Adrenal gland (tissue), 12 donors: ENCODE data around the gene ABHD14A. TPM values are rescaled to one million over a fixed set of nuclear protein-coding genes. Genes with fewer than 3 reads are reported as not detected.

Experiments used
- DNase-seq, 7 donors: peaks; one replicate each; pipeline ENCODE4 v3.0.0-alpha.2; 2019 to 2020
- H3K27ac ChIP-seq, 5 donors: fragments of 200-600 bp; sonication (generic) in 4 of 5; 1 replicate in 3 of 5; 2 replicates in 2 of 5; pipeline versions ENCODE4 v1.5.1 to v1.8.0; 2016 to 2020; ENCODE audit warnings: mild to moderate bottlenecking in 1 of 5
- H3K27me3 ChIP-seq: fragments of 200-600 bp; 2 replicates; pipeline ENCODE4 v1.8.0; 2021
- H3K36me3 ChIP-seq, 2 donors: fragments of 200-600 bp; replicated peaks in 1 of 2; 1 replicate in 1 of 2; 2 replicates in 1 of 2; pipeline versions ENCODE4 v1.5.1 to v1.8.0; 2018 to 2022
- H3K4me1 ChIP-seq, 2 donors: fragments of 200-600 bp; replicated peaks in 1 of 2; 1 replicate in 1 of 2; 2 replicates in 1 of 2; pipeline versions ENCODE4 v1.5.1 to v1.8.0; 2018 to 2021
- H3K4me3 ChIP-seq, 4 donors: fragments of 200-600 bp; sonication (generic) in 3 of 4; one replicate each; pipeline ENCODE4 v1.5.1; 2016 to 2018
- H3K9me3 ChIP-seq, 3 donors: fragments of 200-600 bp; sonication (generic) in 1 of 3; replicated peaks in 1 of 3; 1 replicate in 2 of 3; 2 replicates in 1 of 3; pipeline versions ENCODE4 v1.5.1 to v1.8.0; 2016 to 2021
- POLR2A ChIP-seq, 2 donors: fragments of 450-650 bp; IDR thresholded peaks; one replicate each; pipeline ENCODE4 v1.6.1; 2017; ENCODE audit warnings: antibody characterized with exemption in 2 of 2, mild to moderate bottlenecking in 2 of 2, moderate library complexity in 1 of 2
- WGBS, 4 donors: extraction: QIAGEN DNeasy Blood & Tissue Kit in 2 of 4; methylation state at CpG; one replicate each; pipeline versions ENCODE4 v1.1.5 to v1.1.7; 2013 to 2017; 5-methylcytosine and 5-hydroxymethylcytosine counted together
- intact Hi-C, 2 donors: fragments of 100-400 bp; cut with DNase I; formaldehyde crosslinking; loops; one replicate each; pipeline versions ENCODE4 v1.14.1 to v1.15.0; 2022 to 2023
- polyA plus RNA-seq, 3 donors: library from polyadenylated mRNA; stranded (reverse); fragments of 200-250 nt in 2 of 3; fragments of 350-450 nt in 1 of 3; fragmentation: Illumina TruSeq in 1 of 3; extraction: RNeasy Lipid Tissue Mini Kit (QIAGEN cat#74804) in 1 of 3; gene quantifications; one replicate each; pipeline ENCODE4 v1.2.3, GENCODE V29; 2013 to 2014
- total RNA-seq, 9 donors: library from RNA; depleted of rRNA in 4 of 9; stranded (reverse); fragments of >200 nt in 4 of 9; fragments of 120-200 nt in 1 of 9; fragmentation: NEBNext Ultra II Directional in 1 of 9; extraction: Animal tissue kit (Norgen Biotek cat#: 25700) in 1 of 9; gene quantifications; one replicate each; pipeline versions ENCODE4 v1.1.0 to v1.2.4, GENCODE V29; 2013 to 2023
- TF ChIP-seq, protein P1 (sequence below), 6 experiments: fragments of 450-650 bp in 4 of 6; fragments of 200-600 bp in 2 of 6; sonication (generic) in 1 of 6; IDR thresholded peaks; 1 replicate in 5 of 6; 2 replicates in 1 of 6; pipeline versions ENCODE4 v1.5.1 to v1.8.0; 2016 to 2021; ENCODE audit warnings: antibody characterized with exemption in 6 of 6, mild to moderate bottlenecking in 2 of 6, moderate library complexity in 1 of 6
- donor health status: healthy with polysubstance abuse.
- donor health status: Bipolar disorder and iron deficiency.
- donor health status: DM: yes; HTN: yes; CAD: no.
- donor health status: DM: no; HTN: no; CAD: no.
- donor health status: DM: no; HTN: no; CAD: no.
- donor health status: DM: yes; HTN: yes; CAD: no.

ABHD14A gene
- total and polyA plus RNA-seq, 12 donors = 29.3 to 162 (median 77.1) TPM

DNA sequence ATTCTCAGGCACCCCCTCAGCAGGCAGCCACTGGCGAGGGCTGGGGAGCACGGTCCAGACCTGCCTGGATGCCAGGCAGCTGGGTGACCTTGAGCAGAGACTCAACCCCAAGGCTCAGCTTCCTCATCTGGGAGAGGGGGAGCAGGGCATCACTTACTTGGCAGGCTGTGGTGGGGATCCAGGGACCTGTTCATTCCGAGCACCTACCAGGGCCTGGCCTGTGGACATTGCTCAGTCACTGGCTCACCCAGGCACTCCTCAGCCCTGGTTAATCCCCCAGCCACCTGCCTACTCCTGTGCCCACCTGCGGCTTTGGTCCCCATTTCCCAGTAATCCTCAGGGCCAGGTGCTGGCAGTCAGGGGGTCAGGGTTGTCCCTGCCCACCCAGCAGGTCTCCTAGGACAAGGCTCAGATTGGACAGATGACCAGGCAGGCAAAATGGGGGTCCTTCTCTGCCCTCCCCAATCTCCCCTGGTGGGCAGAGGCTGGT, 30.1 kb downstream of the ABHD14A start:
- DNase-seq = no peak
- Histone ChIP-seq H3K27ac (peak overlapping the region in 2 of 5 donors; percentile 56 to 64), H3K4me3 (no peak overlapping the region), H3K9me3 (no peaks in the 10 kb centered on the region), H3K27me3 (no peaks in the 10 kb centered on the region), H3K36me3 (no peaks in the 10 kb centered on the region), H3K4me1 (peaks cover 0 to 27% of the 10 kb centered on the region in 2 donors)
- no peak for TF ChIP-seq POLR2A (IDR thresholded peaks at IDR 0.05)
- 73 to 90% (median 79%) methylated on average over 2 to 4 of the region's 4 CpGs for WGBS, 4 donors
- intact Hi-C loops = loop anchor here (5.0 kb wide), 3 partner anchors 47 to 117 kb away; partner anchors contain the start of gene DUSP7 (in 1 of the 2)

DNA sequence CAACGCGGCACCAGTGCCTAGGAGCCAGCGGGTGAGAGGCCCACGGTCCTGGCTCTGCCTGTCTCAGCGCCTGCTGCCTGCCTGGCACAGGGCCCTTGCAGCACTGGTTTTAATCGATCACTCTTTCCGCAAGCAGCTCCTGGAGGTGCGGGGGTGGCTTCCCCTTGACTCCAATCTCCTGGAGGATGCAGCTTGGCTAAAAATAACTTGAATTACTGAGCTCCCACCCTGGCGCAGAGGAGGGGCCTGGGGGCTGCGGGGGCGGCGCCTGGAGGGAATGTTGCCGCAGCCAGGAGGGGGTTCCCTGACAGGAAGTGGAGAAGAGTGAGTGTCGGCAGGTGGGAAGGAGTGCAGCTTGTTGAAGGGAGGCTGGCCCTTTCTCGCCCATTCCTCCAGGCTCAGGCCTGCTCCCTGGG, 30.7 kb downstream of the ABHD14A start:
- 10 to 22% (median 13%) methylated on average over 7 to 15 of the region's 15 CpGs for WGBS, 4 donors
- Histone ChIP-seq H3K9me3 (no peaks in the 10 kb centered on the region), H3K36me3 (no peaks in the 10 kb centered on the region), H3K27ac (peak overlapping the region in 2 of 5 donors; percentile 56 to 64), H3K27me3 (no peaks in the 10 kb centered on the region), H3K4me1 (peaks cover 0 to 27% of the 10 kb centered on the region in 2 donors), H3K4me3 (no peak overlapping the region)
- intact Hi-C loops = no loop called here
- DNase-seq = peak in 4 of 7 donors; percentile 54 to 88 (median 62)
- TF ChIP-seq POLR2A (IDR thresholded peaks at IDR 0.05) = no peak
- TF ChIP-seq, protein P1, sequence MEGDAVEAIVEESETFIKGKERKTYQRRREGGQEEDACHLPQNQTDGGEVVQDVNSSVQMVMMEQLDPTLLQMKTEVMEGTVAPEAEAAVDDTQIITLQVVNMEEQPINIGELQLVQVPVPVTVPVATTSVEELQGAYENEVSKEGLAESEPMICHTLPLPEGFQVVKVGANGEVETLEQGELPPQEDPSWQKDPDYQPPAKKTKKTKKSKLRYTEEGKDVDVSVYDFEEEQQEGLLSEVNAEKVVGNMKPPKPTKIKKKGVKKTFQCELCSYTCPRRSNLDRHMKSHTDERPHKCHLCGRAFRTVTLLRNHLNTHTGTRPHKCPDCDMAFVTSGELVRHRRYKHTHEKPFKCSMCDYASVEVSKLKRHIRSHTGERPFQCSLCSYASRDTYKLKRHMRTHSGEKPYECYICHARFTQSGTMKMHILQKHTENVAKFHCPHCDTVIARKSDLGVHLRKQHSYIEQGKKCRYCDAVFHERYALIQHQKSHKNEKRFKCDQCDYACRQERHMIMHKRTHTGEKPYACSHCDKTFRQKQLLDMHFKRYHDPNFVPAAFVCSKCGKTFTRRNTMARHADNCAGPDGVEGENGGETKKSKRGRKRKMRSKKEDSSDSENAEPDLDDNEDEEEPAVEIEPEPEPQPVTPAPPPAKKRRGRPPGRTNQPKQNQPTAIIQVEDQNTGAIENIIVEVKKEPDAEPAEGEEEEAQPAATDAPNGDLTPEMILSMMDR (IDR thresholded peaks at IDR 0.05) = no peak

GRCh38 chr3:52006017-52006819, 31.4 kb downstream of the ABHD14A start:
- 39 to 77% (median 52%) methylated on average over 5 to 8 of the region's 8 CpGs for WGBS, 4 donors
- no peaks in the 10 kb centered on the region for H3K27me3 ChIP-seq
- TF ChIP-seq POLR2A (IDR thresholded peaks at IDR 0.05) = no peak
- TF ChIP-seq, protein P1 (IDR thresholded peaks at IDR 0.05) = no peak
- H3K27ac ChIP-seq = peak overlapping the region in 2 of 5 donors; percentile 56 to 64
- DNase-seq = no peak
- peaks cover 0 to 27% of the 10 kb centered on the region in 2 donors for H3K4me1 ChIP-seq
- no peaks in the 10 kb centered on the region for H3K9me3 ChIP-seq
- intact Hi-C loops = no loop called here
- no peaks in the 10 kb centered on the region for H3K36me3 ChIP-seq
- H3K4me3 ChIP-seq = no peak overlapping the region

- Histone ChIP-seq H3K27me3 (no peaks in the 10 kb centered on the region), H3K4me3 (no peak overlapping the region), H3K27ac (peak overlapping the region in 2 of 5 donors; percentile 56 to 64), H3K36me3 (no peaks in the 10 kb centered on the region), H3K9me3 (no peaks in the 10 kb centered on the region), H3K4me1 (peaks cover 0 to 27% of the 10 kb centered on the region in 2 donors)
- intact Hi-C loops = no loop called here
- no peak for TF ChIP-seq POLR2A (IDR thresholded peaks at IDR 0.05)
- TF ChIP-seq, protein P1 (IDR thresholded peaks at IDR 0.05) = no peak
- WGBS, 4 donors = 57 to 77% (median 69%) methylated on average over 6 of the region's 6 CpGs
- DNase-seq = no peak
These were observed 31.9 kb downstream of the ABHD14A start for GRCh38 chr3:52006820-52007133.
